ENCODE results near the gene GNPDA1. TPM values are rescaled to one million over a fixed set of nuclear protein-coding genes. Genes with fewer than 3 reads are reported as not detected.

The GNPDA1 gene
- total and polyA plus RNA-seq, 9 of the 15 experiments (the other 6 are each of a cell fraction or from before 2014, with no cell fraction given), result 14.1 to 145 (median 52.2) TPM

GRCh38 chr5:142012792-142013388, at the start of gene GNPDA1 (continued):
- TF ChIP-seq RNF219 (CRISPR knock-in tag; IDR thresholded peaks at IDR 0.05) (no peak), MIER1 (IDR thresholded peaks at IDR 0.05; ENCODE audit: low read depth) (no peak), BRD9 (IDR thresholded peaks at IDR 0.05; ENCODE audit: low read depth, partially characterized antibody) (no peak), CHD2 (IDR thresholded peaks at IDR 0.05; ENCODE audit: low read depth, low read length) (no peak), PURB (CRISPR knock-in tag; IDR thresholded peaks at IDR 0.05; ENCODE audit: low read depth) (no peak), EP400 (IDR thresholded peaks at IDR 0.05) (peak; percentile 75; the same call in 1 of the 2 replicates), ARID1B (IDR thresholded peaks at IDR 0.05) (peak; percentile 53; the same call in 1 of the 2 replicates), MBD2 (IDR thresholded peaks at IDR 0.05; ENCODE audit: borderline replicate concordance, low read depth) (0 out of 2 replicates have a peak, but pooled peaks have one; percentile 44), ZBTB2 (IDR thresholded peaks at IDR 0.05) (no peak), ZNF436 (CRISPR knock-in tag; IDR thresholded peaks at IDR 0.05) (no peak)
- TF ChIP-seq, protein P1, sequence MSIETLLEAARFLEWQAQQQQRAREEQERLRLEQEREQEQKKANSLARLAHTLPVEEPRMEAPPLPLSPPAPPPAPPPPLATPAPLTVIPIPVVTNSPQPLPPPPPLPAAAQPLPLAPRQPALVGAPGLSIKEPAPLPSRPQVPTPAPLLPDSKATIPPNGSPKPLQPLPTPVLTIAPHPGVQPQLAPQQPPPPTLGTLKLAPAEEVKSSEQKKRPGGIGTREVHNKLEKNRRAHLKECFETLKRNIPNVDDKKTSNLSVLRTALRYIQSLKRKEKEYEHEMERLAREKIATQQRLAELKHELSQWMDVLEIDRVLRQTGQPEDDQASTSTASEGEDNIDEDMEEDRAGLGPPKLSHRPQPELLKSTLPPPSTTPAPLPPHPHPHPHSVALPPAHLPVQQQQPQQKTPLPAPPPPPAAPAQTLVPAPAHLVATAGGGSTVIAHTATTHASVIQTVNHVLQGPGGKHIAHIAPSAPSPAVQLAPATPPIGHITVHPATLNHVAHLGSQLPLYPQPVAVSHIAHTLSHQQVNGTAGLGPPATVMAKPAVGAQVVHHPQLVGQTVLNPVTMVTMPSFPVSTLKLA (conservative IDR thresholded peaks at IDR 0.05), result peak; percentile 42 to 73; a peak in 3 of 4 replicates
- TF ChIP-seq, protein P2, sequence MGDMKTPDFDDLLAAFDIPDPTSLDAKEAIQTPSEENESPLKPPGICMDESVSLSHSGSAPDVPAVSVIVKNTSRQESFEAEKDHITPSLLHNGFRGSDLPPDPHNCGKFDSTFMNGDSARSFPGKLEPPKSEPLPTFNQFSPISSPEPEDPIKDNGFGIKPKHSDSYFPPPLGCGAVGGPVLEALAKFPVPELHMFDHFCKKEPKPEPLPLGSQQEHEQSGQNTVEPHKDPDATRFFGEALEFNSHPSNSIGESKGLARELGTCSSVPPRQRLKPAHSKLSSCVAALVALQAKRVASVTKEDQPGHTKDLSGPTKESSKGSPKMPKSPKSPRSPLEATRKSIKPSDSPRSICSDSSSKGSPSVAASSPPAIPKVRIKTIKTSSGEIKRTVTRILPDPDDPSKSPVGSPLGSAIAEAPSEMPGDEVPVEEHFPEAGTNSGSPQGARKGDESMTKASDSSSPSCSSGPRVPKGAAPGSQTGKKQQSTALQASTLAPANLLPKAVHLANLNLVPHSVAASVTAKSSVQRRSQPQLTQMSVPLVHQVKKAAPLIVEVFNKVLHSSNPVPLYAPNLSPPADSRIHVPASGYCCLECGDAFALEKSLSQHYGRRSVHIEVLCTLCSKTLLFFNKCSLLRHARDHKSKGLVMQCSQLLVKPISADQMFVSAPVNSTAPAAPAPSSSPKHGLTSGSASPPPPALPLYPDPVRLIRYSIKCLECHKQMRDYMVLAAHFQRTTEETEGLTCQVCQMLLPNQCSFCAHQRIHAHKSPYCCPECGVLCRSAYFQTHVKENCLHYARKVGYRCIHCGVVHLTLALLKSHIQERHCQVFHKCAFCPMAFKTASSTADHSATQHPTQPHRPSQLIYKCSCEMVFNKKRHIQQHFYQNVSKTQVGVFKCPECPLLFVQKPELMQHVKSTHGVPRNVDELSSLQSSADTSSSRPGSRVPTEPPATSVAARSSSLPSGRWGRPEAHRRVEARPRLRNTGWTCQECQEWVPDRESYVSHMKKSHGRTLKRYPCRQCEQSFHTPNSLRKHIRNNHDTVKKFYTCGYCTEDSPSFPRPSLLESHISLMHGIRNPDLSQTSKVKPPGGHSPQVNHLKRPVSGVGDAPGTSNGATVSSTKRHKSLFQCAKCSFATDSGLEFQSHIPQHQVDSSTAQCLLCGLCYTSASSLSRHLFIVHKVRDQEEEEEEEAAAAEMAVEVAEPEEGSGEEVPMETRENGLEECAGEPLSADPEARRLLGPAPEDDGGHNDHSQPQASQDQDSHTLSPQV (IDR thresholded peaks at IDR 0.05), result peak; percentile 76
- TF ChIP-seq, protein P3, sequence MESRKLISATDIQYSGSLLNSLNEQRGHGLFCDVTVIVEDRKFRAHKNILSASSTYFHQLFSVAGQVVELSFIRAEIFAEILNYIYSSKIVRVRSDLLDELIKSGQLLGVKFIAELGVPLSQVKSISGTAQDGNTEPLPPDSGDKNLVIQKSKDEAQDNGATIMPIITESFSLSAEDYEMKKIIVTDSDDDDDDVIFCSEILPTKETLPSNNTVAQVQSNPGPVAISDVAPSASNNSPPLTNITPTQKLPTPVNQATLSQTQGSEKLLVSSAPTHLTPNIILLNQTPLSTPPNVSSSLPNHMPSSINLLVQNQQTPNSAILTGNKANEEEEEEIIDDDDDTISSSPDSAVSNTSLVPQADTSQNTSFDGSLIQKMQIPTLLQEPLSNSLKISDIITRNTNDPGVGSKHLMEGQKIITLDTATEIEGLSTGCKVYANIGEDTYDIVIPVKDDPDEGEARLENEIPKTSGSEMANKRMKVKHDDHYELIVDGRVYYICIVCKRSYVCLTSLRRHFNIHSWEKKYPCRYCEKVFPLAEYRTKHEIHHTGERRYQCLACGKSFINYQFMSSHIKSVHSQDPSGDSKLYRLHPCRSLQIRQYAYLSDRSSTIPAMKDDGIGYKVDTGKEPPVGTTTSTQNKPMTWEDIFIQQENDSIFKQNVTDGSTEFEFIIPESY (CRISPR knock-in tag; IDR thresholded peaks at IDR 0.05), result 0 out of 2 replicates have a peak, but pooled peaks have one; percentile 32
